ENCODE data around the gene HSPBP1.
"Not testable (repeated sequence)": the region's sequence is repeated elsewhere in the genome, so short reads cannot be mapped to it uniquely, and the experiment has no call there.

HSPBP1 gene, protein sequence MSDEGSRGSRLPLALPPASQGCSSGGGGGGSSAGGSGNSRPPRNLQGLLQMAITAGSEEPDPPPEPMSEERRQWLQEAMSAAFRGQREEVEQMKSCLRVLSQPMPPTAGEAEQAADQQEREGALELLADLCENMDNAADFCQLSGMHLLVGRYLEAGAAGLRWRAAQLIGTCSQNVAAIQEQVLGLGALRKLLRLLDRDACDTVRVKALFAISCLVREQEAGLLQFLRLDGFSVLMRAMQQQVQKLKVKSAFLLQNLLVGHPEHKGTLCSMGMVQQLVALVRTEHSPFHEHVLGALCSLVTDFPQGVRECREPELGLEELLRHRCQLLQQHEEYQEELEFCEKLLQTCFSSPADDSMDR

DNA sequence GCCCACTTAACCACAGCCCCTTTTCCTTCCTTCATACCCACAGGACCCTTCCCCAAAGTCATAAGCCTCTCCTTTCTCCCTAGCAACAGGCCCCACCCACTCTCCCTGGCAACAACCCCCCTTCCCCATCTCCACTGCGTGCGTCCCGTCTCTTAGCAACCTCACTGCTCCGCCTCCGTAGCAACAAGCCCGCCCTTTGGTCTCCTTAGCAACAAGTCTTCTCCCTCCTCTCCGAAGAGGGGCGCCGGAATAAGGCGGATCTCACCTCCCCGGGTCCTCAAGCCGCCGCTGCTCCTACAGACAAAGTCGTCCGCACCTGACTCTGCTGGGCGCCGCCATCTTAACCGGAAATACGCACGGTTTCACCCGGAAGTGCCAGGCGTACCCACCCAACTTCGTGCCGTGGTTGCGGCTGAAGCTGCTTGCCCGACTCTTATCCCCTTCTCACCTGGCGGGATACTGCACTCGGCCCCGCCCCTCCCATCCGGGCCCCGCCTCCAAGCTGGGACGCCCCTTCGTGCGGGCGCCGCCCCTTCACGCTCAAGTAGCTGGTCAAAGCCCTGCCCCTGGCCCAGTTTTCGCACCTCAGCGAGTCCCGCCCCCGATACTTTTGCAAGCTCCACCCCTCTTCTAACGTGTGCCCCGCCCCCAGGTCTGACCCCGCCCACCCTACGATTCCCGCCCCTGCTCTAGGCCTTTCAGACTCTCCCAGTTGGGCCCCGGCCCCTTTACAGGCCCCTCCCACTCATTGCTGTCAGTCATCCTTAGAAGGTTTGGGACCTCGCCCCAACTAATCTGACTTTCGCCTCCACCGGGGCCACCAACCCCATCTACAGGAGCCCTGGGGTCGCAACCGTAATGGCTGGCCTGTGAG, at the start of gene HSPBP1:
TSS of gene HSPBP1 (minus strand) at position 341 of the 874 bp plus-strand sequence. CDS start 502 bp downstream, outside the sequence.
- FAIRE-seq (peak; percentile 71), DNase-seq (ENCODE audit: low spot score) (peak; percentile 95)

DNA sequence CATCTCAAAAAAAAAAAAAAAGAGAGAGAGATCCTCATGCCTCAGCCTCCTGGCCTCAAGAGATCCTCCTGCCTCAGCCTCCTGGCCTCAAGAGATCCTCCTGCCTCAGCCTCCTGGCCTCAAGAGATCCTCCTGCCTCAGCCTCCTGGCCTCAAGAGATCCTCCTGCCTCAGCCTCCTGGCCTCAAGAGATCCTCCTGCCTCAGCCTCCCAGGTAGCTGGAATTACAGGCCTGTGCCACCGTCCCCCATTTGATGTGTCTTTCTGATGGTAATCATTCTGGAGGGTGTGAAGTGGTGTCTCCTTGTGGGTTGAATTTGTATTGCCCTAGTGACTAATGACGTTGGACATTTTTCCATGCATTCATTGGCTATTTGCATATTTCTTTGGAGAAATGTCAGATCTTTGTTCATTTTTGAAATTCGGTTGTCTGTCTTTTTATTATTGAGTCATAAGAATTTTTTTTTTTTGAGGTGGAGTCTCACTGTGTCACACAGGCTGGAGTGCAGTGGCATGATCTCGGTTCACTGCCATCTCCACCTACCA, 48.9 kb upstream of the HSPBP1 start:
- DNase-seq (ENCODE audit: low spot score), result peak; percentile 35
- not testable (repeated sequence) for FAIRE-seq

DNA sequence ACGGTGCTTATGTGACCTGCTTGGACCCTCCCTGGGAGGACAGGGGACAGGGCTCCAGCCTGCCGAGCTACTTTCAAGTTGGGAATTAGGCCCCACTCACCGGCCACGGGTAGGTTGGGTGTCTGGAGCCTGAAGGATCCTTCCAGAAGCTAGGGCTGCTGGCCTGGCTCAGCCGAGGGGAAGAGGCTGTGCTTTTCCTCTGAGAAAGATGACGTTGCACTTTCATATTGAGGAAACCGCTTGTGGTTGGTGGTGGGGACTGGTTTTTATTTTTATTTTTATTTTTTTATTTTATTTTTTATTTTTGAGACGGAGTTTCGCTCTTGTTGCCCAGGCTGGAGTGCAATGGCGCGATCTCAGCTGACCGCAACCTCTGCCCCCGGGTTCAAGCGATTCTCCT, 45.3 kb upstream of the HSPBP1 start, which contains the start of gene TMEM150B:
TSS of gene TMEM150B (minus strand) at position 170 of the 400 bp plus-strand sequence. CDS start 4,305 bp downstream, outside the sequence.
- DNase-seq (ENCODE audit: low spot score) (no peak), FAIRE-seq (no peak)

DNA sequence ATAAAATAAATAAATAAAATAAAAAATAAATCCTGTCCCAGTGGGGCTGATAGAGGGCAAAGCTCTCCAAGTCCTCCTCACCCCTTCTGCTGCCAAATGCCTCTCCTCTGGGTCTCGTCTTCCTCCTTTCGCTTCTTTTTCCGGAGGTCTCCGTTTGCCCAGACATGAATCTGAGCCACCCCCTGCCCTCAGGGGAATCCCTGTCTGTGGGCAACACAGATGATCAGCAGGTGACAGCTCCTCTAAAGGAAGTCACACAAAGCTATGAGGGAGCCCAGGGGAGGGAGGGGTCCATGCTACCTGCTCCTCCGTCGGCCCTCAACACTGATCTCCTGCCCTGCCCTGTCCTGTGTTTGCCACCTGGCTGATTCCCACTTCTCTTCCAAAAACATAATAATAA, 44.8 kb upstream of the HSPBP1 start:
- DNase-seq (ENCODE audit: low spot score), result no peak
- no peak for FAIRE-seq

DNA sequence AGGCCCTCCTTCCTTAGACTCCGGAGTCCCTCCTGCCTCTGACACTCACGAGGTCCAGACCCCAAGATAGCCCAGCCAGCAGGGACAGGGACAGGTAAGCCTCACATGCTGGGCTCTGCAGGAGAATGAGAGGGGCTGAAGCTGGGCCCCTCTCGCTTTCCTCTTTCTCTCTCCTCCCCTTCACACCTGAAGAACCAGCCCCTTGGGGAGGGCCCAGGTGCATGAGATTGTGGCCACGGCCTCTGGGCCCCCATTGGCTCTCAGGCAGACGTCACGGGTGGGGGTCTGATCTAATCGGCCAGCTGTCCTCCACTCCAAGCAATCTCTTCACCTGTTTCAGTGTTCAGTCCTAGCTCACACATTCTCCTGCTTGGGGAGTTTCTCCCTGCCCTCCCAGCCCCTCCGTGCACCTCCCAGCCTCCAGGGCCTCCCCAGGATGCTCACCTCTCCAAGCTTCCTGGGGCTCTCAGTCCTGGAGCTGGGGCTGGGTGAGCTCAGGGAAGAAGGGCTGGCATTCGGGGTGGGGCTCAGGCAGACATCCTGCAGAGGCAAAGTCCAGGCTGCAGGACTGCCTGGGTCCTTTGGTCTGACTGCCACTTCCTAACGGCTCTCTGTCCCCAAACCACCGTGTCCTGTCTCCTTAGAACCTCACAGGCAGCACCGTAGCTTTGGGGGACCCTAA, 42.4 kb upstream of the HSPBP1 start:
- DNase-seq (ENCODE audit: low spot score) (no peak), FAIRE-seq (no peak)

DNA sequence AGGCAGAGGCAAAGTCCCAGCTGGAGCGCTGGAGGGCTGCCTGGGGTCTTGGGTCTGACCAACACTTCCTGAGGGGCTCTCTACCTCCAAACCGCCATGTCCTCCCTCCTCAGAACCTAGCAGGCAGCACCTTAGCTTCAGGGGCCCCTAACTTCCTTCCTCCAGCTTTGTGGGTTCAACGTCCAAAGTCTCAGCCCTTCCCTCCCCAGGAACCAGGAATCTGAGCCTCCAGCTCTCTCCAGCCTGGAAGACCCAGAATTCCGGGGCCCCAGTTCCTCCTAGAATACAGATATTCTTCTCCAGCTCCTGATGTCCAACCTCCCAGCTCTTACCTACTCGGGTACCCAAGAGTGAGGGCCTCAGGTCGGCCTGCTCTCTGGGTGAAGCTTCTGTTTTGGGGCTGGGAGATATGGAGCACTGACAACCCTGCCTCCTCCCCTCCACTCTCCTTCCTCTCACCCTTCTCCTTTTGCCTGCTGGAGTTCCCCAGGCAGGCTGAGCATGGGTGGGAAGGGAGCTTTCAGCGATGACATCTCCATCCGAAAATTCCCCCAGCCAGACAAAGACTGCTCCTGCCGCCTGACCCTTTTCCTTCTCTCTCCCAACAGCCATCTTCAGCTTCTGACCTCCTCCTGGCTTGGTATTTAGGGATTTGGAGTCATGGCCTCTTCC, 41.7 kb upstream of the HSPBP1 start:
- DNase-seq (ENCODE audit: low spot score) (no peak), FAIRE-seq (no peak)

DNA sequence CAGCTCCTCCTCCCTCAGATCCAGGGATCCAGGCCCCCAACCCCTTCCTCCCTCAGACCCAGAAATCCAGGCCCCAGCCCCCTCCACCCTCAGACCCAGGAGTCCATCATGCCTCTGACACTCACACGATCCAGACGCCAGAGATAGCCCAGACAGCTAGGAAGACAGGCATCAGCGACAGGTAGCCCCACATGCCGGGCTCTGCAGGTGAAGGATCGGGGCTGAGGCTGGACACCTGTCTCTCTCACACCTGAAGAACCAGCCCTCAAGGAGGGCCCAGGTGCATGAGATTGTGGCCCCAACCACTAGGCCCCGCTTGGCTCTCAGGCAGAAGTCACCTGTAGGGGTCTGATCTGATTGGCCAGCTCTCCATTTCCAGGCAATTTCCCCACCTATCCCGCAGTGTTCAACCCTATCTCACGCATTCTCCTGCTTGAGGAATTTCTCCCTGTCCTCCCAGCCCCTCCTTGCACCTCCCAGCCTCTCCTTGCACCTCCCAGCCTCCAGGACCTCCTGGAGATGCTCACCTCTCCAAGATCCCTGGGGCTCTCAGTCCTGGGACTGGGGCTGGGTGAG, 41.0 kb upstream of the HSPBP1 start:
- FAIRE-seq, result no peak
- no peak for DNase-seq (ENCODE audit: low spot score)

DNA sequence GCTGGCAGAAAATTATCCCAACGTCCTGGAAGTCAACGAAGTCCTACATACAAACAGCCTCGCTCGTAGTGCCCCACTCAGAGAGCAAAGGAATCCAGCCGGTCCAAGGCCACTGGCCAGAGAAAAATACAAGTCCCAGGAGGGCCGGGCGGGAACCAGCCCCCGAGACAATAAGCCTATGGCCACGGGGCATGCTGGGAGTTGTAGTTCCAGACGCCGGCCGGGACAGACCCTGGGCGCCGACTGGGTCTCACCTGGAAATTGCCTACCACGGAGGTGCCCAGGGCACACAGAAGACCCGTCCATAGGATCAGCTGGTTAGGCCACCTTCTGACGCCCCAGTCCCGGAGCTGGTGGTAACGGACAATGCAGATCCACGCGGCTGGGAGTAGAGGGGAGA, 39.9 kb upstream of the HSPBP1 start:
- DNase-seq (ENCODE audit: low spot score), result peak; percentile 67
- no peak for FAIRE-seq

DNA sequence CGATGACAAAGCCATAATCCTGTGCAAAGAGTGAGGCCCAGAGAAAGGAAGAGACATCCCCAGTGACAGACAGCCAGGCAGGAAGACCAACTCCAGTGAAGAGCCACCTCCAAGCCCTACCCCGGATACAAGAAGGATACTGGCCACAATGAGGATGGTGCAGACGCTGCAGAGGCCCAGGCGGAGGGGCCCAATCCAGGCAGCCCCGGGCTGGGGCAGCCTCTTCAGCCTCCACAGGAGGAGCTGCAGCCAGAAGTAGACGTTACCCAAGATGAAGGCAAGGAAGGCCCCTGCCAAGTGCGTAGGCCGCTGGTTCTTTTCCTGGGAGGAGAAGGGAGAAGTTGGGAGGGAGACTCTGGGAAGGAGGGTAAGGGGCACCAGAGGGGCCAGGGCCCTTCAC, 36.7 kb upstream of the HSPBP1 start:
- no peak for DNase-seq (ENCODE audit: low spot score)
- FAIRE-seq, result no peak

DNA sequence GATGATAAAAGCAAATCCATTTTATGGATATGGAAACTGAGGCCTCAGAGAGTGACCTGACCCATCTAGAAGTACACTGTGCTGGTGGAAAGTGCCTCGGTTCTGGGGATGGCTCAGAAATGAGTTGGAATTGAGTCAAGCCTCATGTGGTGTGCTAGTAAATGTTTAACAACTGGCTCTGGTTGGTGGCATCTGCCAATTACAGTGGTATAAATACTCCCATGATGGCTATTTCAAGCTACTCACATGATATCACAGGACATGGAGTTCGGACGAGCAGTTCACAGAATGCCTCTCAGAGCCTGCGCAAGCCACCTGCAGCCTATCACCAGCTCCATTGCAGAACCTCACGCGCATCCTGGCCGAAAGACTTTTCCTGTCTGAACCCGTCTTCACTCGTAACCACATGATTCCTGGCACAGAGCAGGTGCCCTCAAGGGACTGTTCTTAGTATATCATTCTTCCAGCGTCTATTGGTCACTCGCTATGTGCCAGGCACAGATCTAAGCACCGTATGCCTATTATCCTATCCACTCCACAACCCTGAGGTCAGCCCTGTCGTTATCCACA, 36.1 kb upstream of the HSPBP1 start:
- FAIRE-seq, result no peak
- no peak for DNase-seq (ENCODE audit: low spot score)

DNA sequence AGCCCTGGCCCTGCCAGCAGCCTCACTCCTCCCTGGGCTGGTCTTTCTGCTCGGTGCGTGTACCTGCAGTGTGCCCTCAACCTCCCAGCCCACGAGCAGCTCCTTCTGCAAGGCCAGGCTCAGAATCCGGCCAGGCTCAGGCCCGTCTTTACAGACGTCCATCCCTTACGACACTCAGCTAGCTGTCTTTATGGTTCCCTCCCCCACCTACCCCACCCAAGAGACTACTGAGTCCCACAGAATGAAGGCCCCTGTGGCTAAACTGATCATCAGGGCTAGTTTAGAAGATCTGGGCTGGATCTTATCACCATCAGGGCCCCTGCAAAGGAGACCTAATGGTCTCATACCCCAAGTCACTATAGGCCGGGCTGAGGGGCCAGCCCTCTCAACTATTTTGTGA, 34.5 kb upstream of the HSPBP1 start:
- FAIRE-seq, result no peak
- no peak for DNase-seq (ENCODE audit: low spot score)

DNA sequence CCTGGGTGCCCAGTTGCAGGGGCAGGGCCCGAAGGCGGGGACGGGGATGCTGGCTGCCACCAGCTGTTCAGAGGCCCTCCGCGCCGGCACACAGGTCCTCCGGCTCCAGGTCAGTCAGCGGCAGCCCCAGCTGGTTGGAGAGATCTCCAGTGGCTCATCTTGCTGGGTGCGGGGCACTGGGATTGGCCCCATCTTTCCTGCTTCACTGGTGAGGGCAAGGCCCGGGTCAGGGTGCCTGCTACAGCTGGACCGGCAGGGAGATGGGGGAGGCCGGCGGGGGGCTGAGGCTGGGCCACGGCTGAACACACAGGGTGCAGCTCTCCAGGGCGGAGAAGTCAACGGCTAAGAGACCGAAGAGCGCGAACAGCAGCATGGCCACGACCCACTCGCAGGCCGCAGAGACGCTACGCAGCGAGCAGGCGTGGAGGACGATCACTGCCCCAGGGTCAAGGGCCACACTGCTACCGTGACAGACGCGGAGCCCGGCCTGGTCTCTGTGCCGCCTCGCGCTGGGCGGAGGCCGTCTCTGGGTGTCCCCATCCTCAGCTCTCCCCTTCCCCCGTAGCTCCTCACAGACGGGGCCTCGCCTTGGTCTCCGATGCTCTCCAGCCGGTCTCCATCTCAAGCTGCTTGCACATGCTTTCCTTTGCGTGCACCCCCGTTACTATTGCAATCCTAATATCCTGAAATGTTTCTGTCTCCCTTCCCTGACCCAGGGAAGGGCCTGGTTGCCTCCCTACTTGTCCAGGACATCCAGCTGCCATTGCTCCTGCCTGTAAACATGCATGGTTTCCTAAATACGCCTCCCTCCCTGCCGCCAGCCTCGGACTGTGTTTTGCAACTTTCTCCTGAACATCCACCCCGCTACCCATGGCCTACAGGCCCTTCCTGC, 33.0 kb upstream of the HSPBP1 start:
- no peak for FAIRE-seq
- no peak for DNase-seq (ENCODE audit: low spot score)

DNA sequence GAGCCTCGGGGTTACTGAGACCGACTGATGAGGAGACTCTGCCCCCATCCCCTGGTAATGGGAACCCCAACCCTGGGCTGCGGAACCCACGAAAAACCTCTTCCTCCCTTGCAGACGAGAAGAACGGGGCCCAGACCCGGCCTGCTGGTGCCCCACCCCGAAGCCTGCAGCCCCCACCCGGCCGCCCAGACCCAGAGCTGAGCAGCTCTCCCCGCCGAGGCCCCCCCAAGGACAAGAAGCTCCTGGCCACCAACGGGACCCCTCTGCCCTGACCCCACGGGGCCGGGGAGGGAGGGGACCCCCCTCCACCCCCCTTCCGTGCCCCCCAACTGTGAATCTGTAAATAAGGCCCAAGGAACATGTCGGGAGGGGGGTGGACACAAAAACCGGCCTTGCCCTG, 31.9 kb upstream of the HSPBP1 start:
- DNase-seq (ENCODE audit: low spot score) (no peak), FAIRE-seq (no peak)

DNA sequence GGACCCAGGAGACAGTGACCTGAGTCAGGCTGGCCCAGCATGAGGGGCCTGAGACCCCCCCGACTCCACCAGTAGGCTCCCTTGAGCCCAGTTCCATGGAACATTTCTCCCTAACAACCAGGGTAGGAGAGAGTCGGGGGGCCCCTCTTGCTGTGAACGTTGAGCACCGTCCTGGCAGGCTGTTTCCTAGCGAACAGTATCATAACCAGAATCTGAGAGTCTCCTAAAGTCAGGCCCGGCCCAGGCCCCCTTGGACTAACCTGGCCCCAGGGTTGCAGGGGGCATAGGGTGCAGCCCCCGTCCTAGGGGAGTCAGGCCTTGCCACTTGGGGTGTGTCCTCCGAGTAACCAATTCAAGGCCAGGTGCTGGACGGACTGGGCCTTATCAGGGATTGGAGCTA, 31.5 kb upstream of the HSPBP1 start:
- FAIRE-seq, result no peak
- no peak for DNase-seq (ENCODE audit: low spot score)

DNA sequence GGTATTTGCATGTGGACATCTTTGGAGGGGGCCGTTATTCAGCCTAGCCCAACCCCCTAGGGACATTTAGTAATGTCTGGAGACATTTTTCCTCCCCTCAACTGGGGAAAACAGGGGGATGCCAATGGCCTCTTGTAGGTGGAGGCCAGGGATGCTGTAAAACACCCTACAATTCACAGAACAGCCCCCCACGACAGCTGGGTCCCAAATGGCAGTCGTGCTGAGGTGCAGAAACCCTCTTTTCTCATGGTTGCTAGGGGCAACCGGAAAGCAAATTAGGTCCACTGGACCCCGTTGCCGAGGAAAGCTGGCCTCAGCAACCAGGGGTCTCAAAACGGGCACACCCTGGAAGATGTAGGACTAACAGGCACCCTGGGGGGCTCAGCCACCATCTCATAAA, 30.6 kb upstream of the HSPBP1 start:
- no peak for FAIRE-seq

DNA sequence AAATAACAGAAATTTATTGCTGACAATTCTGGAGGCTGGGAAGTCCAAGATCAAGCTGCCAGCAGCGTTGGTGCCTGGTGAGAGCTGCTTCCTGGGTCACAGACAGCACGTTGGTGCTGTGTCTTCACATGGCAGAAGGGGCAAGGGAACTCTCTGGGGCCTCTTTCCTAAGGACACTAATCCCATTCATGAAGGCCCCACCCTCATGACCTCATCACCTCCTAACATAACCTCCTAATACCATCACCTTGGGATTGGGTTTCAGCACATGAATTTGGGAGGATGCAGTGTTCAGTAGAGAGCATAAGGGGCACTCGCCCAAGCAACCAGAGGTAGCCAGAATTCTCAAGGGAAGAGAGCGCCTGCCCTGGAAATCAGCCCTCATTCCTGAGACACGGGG, 29.5 kb upstream of the HSPBP1 start:
- FAIRE-seq (no peak), DNase-seq (ENCODE audit: low spot score) (no peak)

More for the DNA sequence above, 30.6 kb upstream of the HSPBP1 start:
- no peak for DNase-seq (ENCODE audit: low spot score)

DNA sequence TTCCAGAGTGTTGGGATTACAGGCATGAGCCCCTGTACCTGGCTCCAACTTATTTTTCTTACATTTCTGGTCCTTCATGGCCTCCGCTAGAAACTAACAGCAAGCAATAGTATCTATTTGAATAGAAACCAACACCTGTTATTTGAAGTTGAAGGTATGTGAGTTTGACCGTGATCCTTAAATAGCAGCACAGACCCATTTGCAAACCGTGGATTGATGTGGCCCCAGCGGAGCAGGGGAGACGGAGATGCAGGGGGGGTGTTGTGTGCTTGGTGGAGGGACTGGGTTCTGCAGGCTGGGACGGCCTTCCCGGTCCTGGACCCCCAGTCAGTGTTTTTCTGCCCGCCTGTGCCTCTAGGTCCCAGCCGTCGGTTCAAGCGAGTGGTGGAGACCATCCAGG, 28.4 kb upstream of the HSPBP1 start:
- DNase-seq (ENCODE audit: low spot score) (no peak), FAIRE-seq (no peak)

DNA sequence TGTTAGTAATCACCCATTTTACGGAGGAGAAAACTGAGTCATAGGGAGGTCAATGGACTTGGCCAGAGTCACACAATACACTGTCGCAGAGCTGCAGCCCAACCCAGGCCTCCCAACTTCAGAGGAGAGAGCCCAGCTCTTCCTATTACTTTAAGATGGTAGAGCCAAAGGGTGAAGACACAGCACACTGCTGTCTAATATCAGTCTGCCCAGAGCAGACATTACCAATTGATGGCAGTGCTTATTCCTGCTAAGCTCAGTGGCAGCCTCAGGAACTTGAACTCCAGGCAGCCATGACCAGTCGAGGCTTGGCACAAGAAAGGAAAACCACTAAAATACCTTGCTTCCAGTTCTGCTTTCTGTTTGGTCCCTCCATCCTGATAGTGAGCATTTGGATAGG, 26.8 kb upstream of the HSPBP1 start:
- no peak for DNase-seq (ENCODE audit: low spot score)
- no peak for FAIRE-seq

DNA sequence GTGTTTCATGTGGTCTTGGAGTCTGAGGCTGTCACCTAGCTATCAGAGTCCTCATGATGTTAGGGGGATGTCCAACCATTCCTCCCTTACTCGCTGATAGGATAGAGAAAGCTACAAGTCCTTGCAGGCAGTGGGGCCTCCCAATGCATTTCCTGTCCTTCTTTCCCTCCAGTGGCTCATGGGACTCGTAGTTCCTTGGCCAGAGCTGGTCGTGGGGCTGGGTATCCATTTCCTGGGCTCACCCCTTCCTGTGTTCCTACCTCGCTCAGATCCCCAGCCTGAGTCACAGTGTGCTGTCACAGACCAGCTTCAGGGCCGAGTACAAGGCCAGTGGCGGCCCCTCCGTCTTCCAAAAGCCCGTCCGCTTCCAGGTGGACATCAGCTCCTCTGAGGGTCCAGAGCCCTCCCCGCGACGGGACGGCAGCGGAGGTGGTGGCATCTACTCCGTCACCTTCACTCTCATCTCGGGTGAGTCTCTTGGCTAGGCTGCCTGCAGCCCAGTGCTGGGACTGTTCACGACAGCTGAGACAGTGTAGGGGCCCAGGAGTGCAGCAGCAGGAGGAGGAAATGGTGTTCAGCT, 26.2 kb upstream of the HSPBP1 start:
- no peak for DNase-seq (ENCODE audit: low spot score)
- FAIRE-seq, result no peak
